Measurements from ENCODE around the gene FAM98C.

Gene FAM98C

DNA sequence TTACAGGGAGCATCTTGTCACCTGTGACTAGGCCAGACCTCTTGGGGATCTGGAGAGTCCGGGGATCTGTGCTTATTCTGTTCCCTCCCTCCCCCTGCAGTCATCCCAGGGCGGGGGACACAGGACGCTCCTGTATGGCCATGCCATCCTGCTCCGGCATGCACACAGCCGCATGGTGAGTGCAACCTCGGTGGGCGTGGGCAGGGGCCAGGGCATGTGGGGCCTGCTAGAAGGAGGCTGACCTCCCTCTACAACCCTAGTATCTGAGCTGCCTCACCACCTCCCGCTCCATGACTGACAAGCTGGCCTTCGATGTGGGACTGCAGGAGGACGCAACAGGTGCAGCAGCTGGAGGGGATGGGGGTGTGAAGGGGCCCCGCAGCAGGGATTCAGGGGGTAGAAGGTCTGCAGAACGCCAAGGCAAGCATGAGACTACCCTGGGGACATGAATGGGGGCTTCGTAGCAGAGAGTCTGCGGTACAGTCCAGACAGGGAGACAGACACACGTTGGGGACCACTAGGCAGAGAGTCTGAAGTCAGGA, 40.6 kb downstream of the FAM98C start:
- Histone ChIP-seq H3K27me3 (ENCODE audit: insufficient read depth, low read length) (no peaks in the 10 kb centered on the region), H3K36me3 (ENCODE audit: insufficient read depth, low read length) (no peaks in the 10 kb centered on the region), H2AFZ (ENCODE audit: low read length, unreplicated experiment) (no peak overlapping the region), H3K4me1 (ENCODE audit: control insufficient read depth, insufficient read depth, low read length, unreplicated experiment) (no peaks in the 10 kb centered on the region), H3K4me3 (ENCODE audit: low read depth, low read length) (no peak overlapping the region), H3K79me2 (ENCODE audit: control insufficient read depth, insufficient read depth, low read length, unreplicated experiment) (no peaks in the 10 kb centered on the region), H3K27ac (ENCODE audit: low read depth, low read length) (no peak overlapping the region)

DNA sequence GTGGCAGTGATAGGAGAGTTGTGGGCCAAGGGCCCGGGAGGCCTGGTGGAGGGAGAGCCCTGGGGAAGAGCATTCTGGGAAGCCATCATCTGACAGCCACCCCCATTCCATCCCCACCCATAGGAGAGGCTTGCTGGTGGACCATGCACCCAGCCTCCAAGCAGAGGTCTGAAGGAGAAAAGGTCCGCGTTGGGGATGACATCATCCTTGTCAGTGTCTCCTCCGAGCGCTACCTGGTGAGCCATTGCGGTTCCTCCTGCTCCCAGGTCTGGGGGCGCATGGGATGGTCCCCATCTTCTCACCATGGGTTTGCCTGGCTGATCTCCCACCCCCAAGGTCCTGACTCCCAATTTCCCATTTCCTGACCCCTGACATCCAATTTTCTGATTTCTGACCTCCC, 41.1 kb downstream of the FAM98C start:
- Histone ChIP-seq H2AFZ (ENCODE audit: low read length, unreplicated experiment) (no peak overlapping the region), H3K4me3 (ENCODE audit: low read depth, low read length) (no peak overlapping the region), H3K79me2 (ENCODE audit: control insufficient read depth, insufficient read depth, low read length, unreplicated experiment) (no peaks in the 10 kb centered on the region), H3K4me1 (ENCODE audit: control insufficient read depth, insufficient read depth, low read length, unreplicated experiment) (no peaks in the 10 kb centered on the region), H3K36me3 (ENCODE audit: insufficient read depth, low read length) (no peaks in the 10 kb centered on the region), H3K27me3 (ENCODE audit: insufficient read depth, low read length) (no peaks in the 10 kb centered on the region), H3K27ac (ENCODE audit: low read depth, low read length) (no peak overlapping the region)

DNA sequence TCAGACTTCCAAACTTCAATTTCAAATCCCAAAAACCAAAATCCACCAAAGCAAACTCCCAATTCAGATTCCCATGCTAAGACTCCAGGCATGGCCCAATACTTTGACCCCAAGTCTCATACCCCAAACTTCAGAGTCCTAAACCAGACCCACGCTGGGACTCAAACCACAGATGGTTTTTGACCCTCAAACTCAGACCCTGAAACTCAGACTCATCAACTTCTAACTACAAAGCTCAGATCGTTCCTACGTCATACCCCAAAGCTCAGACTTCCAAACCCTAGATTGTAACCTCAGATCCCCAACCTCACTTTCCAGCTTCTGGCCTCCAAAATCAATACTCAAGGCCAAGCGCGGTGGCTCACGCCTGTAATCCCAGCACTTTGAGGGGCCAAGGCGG, 42.5 kb downstream of the FAM98C start:
- no peaks in the 10 kb centered on the region for H3K79me2 ChIP-seq (ENCODE audit: control insufficient read depth, insufficient read depth, low read length, unreplicated experiment)
- H3K4me3 ChIP-seq (ENCODE audit: low read depth, low read length): no peak overlapping the region
- H2AFZ ChIP-seq (ENCODE audit: low read length, unreplicated experiment): no peak overlapping the region
- no peaks in the 10 kb centered on the region for H3K27me3 ChIP-seq (ENCODE audit: insufficient read depth, low read length)
- H3K36me3 ChIP-seq (ENCODE audit: insufficient read depth, low read length): no peaks in the 10 kb centered on the region
- H3K4me1 ChIP-seq (ENCODE audit: control insufficient read depth, insufficient read depth, low read length, unreplicated experiment): no peaks in the 10 kb centered on the region
- no peak overlapping the region for H3K27ac ChIP-seq (ENCODE audit: low read depth, low read length)

DNA sequence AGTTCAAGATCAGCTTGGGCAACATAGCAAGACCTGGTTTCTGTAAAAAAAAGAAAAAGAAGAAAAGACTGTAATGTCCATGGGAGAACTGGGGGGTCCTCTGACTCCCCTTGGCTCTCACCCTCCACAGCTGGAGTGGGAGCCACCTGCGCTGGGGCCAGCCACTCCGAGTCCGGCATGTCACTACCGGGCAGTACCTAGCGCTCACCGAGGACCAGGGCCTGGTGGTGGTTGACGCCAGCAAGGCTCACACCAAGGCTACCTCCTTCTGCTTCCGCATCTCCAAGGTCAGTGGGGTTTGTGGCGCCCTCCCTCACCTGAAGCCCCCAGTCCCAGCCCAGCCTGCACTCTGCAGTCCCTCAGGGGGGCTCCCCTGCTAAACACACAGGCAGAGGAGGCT, 45.3 kb downstream of the FAM98C start:
- Histone ChIP-seq H3K36me3 (ENCODE audit: insufficient read depth, low read length) (no peaks in the 10 kb centered on the region), H3K79me2 (ENCODE audit: control insufficient read depth, insufficient read depth, low read length, unreplicated experiment) (no peaks in the 10 kb centered on the region), H3K4me3 (ENCODE audit: low read depth, low read length) (no peak overlapping the region), H2AFZ (ENCODE audit: low read length, unreplicated experiment) (no peak overlapping the region), H3K4me1 (ENCODE audit: control insufficient read depth, insufficient read depth, low read length, unreplicated experiment) (no peaks in the 10 kb centered on the region), H3K27me3 (ENCODE audit: insufficient read depth, low read length) (no peaks in the 10 kb centered on the region), H3K27ac (ENCODE audit: low read depth, low read length) (no peak overlapping the region)

DNA sequence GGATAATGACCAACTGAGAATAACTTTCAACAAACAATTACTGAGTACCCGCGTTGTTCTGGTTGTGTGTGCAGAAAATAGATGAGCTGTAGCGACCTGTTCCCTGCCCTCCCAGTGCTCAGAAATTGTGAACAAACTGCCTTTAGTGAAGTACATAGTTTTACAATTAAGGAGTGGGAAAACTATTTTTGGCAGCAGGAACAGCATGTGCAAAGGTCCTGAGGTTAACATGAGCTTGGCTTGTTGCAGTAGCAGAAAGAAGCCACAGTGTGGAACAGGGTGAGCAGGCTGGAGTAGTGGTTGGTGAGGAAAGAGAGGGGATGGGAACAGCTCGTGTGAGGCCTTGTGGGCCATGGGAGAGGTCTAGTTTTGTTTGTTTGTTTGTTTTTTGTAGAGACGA, 46.6 kb downstream of the FAM98C start:
- Histone ChIP-seq H3K27ac (ENCODE audit: low read depth, low read length) (no peak overlapping the region), H3K27me3 (ENCODE audit: insufficient read depth, low read length) (no peaks in the 10 kb centered on the region), H3K4me3 (ENCODE audit: low read depth, low read length) (no peak overlapping the region), H3K79me2 (ENCODE audit: control insufficient read depth, insufficient read depth, low read length, unreplicated experiment) (no peaks in the 10 kb centered on the region), H3K4me1 (ENCODE audit: control insufficient read depth, insufficient read depth, low read length, unreplicated experiment) (no peaks in the 10 kb centered on the region), H3K36me3 (ENCODE audit: insufficient read depth, low read length) (no peaks in the 10 kb centered on the region), H2AFZ (ENCODE audit: low read length, unreplicated experiment) (no peak overlapping the region)

DNA sequence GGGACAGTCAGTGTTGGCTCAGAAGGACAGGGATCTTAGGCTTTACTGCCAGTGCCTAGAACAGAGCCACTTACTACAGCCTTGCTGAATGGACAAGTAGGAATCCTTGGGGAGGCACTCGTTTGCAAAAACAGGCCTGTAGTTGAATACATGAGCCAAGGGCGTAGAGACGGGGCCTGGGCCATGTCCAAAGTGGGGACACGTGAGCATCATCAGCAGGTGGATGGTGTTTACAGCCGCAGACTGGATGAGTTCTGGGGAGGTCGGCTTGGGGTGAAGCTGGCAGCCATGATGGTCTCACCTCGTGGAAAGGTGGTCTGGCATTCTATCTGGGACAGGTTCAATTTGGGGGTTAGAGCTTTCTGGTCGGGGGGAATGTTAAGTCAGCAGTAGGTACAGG, 48.1 kb downstream of the FAM98C start:
- no peaks in the 10 kb centered on the region for H3K4me1 ChIP-seq (ENCODE audit: control insufficient read depth, insufficient read depth, low read length, unreplicated experiment)
- H3K4me3 ChIP-seq (ENCODE audit: low read depth, low read length): no peak overlapping the region
- H3K27me3 ChIP-seq (ENCODE audit: insufficient read depth, low read length): no peaks in the 10 kb centered on the region
- H3K27ac ChIP-seq (ENCODE audit: low read depth, low read length): no peak overlapping the region
- H3K36me3 ChIP-seq (ENCODE audit: insufficient read depth, low read length): no peaks in the 10 kb centered on the region
- no peaks in the 10 kb centered on the region for H3K79me2 ChIP-seq (ENCODE audit: control insufficient read depth, insufficient read depth, low read length, unreplicated experiment)
- H2AFZ ChIP-seq (ENCODE audit: low read length, unreplicated experiment): no peak overlapping the region

DNA sequence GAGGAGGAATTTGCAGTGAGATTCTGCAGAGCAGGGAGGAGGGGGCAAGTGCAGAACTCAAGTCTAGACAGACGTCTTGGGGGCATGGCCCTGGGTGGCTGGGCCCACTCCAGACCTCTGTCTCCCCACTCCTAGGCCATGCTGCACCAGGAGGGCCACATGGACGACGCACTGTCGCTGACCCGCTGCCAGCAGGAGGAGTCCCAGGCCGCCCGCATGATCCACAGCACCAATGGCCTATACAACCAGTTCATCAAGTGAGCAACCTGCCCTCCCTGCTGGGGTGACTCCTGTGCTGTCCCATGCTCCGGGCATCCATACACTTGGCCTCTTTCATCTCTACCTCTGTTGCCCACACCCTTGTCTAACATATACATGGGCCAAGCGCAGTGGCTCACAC, 48.7 kb downstream of the FAM98C start:
- Histone ChIP-seq H3K4me3 (ENCODE audit: low read depth, low read length) (no peak overlapping the region), H3K4me1 (ENCODE audit: control insufficient read depth, insufficient read depth, low read length, unreplicated experiment) (no peaks in the 10 kb centered on the region), H3K79me2 (ENCODE audit: control insufficient read depth, insufficient read depth, low read length, unreplicated experiment) (no peaks in the 10 kb centered on the region), H3K36me3 (ENCODE audit: insufficient read depth, low read length) (no peaks in the 10 kb centered on the region), H3K27me3 (ENCODE audit: insufficient read depth, low read length) (no peaks in the 10 kb centered on the region), H3K27ac (ENCODE audit: low read depth, low read length) (no peak overlapping the region), H2AFZ (ENCODE audit: low read length, unreplicated experiment) (no peak overlapping the region)

DNA sequence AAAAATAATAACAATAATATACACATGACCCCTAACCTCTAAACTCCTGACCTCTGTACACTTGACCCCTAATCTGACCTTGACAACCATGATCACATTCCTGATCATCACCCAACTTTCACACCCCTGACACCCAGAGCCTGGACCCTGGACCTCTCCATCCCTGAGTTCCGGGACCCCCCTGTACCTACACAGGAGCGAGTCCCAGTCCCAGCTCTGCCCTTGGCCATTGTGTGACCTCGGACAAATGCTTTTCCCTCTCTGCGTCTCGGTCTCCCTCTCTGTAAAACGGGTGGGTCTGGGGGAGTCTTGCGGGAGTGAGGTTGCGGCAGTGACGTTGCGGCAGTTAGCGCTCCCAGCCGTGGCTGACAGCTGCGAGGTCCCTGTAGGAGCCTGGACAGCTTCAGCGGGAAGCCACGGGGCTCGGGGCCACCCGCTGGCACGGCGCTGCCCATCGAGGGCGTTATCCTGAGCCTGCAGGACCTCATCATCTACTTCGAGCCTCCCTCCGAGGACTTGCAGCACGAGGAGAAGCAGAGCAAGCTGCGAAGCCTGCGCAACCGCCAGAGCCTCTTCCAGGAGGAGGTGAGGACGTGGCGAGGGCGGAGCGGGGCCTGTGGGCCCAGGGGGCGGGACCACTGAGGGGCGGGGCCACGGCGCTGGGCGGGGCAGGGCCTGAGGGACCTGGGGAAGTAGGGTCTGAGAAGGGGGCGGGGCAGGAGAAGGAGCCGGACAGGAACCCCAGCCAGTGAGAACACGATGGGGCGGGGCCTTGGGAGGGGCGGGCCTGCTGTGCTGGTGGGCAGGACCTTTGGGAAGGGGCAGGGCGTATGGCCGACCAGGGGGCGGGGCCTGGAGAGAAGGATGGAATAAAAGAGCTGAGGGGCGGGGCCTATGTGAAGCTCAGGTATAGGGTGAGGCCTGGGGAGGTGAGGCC, 49.8 kb downstream of the FAM98C start:
- Histone ChIP-seq H3K79me2 (ENCODE audit: control insufficient read depth, insufficient read depth, low read length, unreplicated experiment) (no peaks in the 10 kb centered on the region), H2AFZ (ENCODE audit: low read length, unreplicated experiment) (no peak overlapping the region), H3K27ac (ENCODE audit: low read depth, low read length) (no peak overlapping the region), H3K4me3 (ENCODE audit: low read depth, low read length) (no peak overlapping the region), H3K27me3 (ENCODE audit: insufficient read depth, low read length) (no peaks in the 10 kb centered on the region), H3K4me1 (ENCODE audit: control insufficient read depth, insufficient read depth, low read length, unreplicated experiment) (no peaks in the 10 kb centered on the region), H3K36me3 (ENCODE audit: insufficient read depth, low read length) (no peaks in the 10 kb centered on the region)

DNA sequence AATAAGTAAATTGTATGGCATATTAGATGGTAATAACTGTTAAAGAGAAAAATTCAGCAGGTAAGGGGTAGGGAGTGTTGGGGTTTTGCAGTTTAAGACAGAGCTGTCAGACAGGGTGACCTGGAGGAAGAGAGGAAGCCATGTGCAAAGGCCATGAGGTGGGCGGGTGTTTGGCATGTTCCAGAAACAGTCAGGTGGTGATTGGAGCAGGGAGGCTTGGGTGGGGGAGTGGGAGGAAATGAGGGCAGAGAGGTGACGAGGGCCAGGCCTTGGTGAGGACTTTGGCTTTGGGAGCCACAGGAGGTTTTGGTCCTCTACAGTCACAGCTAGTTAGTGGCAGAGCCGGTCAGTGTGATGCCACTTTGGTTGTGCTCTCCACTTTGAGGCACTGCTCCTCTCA, 50.7 kb downstream of the FAM98C start:
- Histone ChIP-seq H2AFZ (ENCODE audit: low read length, unreplicated experiment) (no peak overlapping the region), H3K27me3 (ENCODE audit: insufficient read depth, low read length) (no peaks in the 10 kb centered on the region), H3K4me3 (ENCODE audit: low read depth, low read length) (no peak overlapping the region), H3K36me3 (ENCODE audit: insufficient read depth, low read length) (no peaks in the 10 kb centered on the region), H3K79me2 (ENCODE audit: control insufficient read depth, insufficient read depth, low read length, unreplicated experiment) (no peaks in the 10 kb centered on the region), H3K27ac (ENCODE audit: low read depth, low read length) (no peak overlapping the region), H3K4me1 (ENCODE audit: control insufficient read depth, insufficient read depth, low read length, unreplicated experiment) (no peaks in the 10 kb centered on the region)

DNA sequence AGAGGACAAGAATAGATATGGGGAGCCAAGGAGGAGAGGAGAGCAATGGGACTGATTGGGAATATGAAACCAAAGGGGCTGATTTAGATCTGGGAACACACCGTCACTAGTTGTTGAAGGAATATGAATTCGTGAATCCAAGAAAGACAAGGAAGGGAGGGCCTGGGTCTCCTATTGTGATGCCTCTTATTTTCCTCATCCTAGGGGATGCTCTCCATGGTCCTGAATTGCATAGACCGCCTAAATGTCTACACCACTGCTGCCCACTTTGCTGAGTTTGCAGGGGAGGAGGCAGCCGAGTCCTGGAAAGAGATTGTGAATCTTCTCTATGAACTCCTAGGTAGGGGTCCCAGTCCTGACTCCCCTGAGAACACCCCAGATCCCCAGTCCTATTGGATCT, 52.1 kb downstream of the FAM98C start:
- no peak overlapping the region for H2AFZ ChIP-seq (ENCODE audit: low read length, unreplicated experiment)
- H3K4me1 ChIP-seq (ENCODE audit: control insufficient read depth, insufficient read depth, low read length, unreplicated experiment): no peaks in the 10 kb centered on the region
- H3K4me3 ChIP-seq (ENCODE audit: low read depth, low read length): no peak overlapping the region
- H3K27me3 ChIP-seq (ENCODE audit: insufficient read depth, low read length): no peaks in the 10 kb centered on the region
- no peaks in the 10 kb centered on the region for H3K79me2 ChIP-seq (ENCODE audit: control insufficient read depth, insufficient read depth, low read length, unreplicated experiment)
- H3K36me3 ChIP-seq (ENCODE audit: insufficient read depth, low read length): no peaks in the 10 kb centered on the region
- H3K27ac ChIP-seq (ENCODE audit: low read depth, low read length): no peak overlapping the region

DNA sequence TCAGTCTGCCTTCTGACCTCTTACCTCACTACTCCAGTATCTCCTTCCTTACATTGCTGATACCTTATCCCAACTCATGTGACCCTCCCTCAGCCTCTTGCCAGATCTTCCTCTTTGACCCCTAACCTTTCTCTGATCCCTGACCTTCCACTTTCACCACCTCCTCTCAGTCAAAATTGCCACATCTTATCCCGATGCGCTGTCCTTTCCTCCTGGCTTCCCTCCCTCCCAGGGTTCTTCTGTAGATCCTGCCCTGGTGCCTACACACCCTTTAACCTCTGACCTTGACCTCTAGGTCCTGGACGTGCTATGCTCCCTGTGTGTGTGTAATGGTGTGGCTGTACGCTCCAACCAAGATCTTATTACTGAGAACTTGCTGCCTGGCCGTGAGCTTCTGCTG, 54.3 kb downstream of the FAM98C start:
- Histone ChIP-seq H3K27ac (ENCODE audit: low read depth, low read length) (no peak overlapping the region), H3K4me1 (ENCODE audit: control insufficient read depth, insufficient read depth, low read length, unreplicated experiment) (no peaks in the 10 kb centered on the region), H3K27me3 (ENCODE audit: insufficient read depth, low read length) (no peaks in the 10 kb centered on the region), H3K79me2 (ENCODE audit: control insufficient read depth, insufficient read depth, low read length, unreplicated experiment) (no peaks in the 10 kb centered on the region), H3K4me3 (ENCODE audit: low read depth, low read length) (no peak overlapping the region), H2AFZ (ENCODE audit: low read length, unreplicated experiment) (no peak overlapping the region), H3K36me3 (ENCODE audit: insufficient read depth, low read length) (no peaks in the 10 kb centered on the region)

Measured in ACC112 (cell line).